ENCODE measurements around the gene PASK. TPM values are rescaled to one million over a fixed set of nuclear protein-coding genes. Genes with fewer than 3 reads are reported as not detected.

PASK gene
- total and polyA plus RNA-seq, 2 donors (not counting 1 experiment from before 2014, with no cell fraction given) = 1.0 to 1.5 TPM

- no peaks in the 10 kb centered on the region for H3K4me1 ChIP-seq (ENCODE audit: control insufficient read depth, extremely low read depth, insufficient read depth, low read length)
- no peaks in the 10 kb centered on the region for H4K20me1 ChIP-seq (ENCODE audit: control insufficient read depth, extremely low read depth, insufficient read depth, low read length)
- H3K27me3 ChIP-seq (ENCODE audit: control insufficient read depth, insufficient read depth, low read length) = no peaks in the 10 kb centered on the region
- H3K79me2 ChIP-seq (ENCODE audit: control insufficient read depth, insufficient read depth, low read length) = no peaks in the 10 kb centered on the region
- no peaks in the 10 kb centered on the region for H3K9me3 ChIP-seq (ENCODE audit: control insufficient read depth, insufficient read depth, low read depth, low read length)
- H3K4me2 ChIP-seq (ENCODE audit: extremely low read depth, insufficient read depth, low read length) = no peak overlapping the region
- peaks cover 1% of the 10 kb centered on the region for H3K36me3 ChIP-seq (ENCODE audit: control insufficient read depth, insufficient read depth, low read length)
- no peak overlapping the region for H2AFZ ChIP-seq (ENCODE audit: low read length)
- DNase-seq (ENCODE audit: low read depth in 2 of 2) = no peak
- H3K4me3 ChIP-seq (replicated peaks in 1 of 4; ENCODE audit: control extremely low read depth in 1 of 4, insufficient read depth in 1 of 4, low read depth in 3 of 4, low read length in 4 of 4) = no peak overlapping the region
- no peak overlapping the region for H3K27ac ChIP-seq (ENCODE audit: insufficient read depth, low read length)
- no peak overlapping the region for H3K9ac ChIP-seq (ENCODE audit: insufficient read depth, low read length)
- TF ChIP-seq EZH2 (IDR thresholded peaks at IDR 0.05; ENCODE audit: low read length, missing control alignments) = no peak
Measured at GRCh38 chr2:241131531-241131930, 17.7 kb downstream of the PASK start.

- H3K4me3 ChIP-seq (replicated peaks in 1 of 4; ENCODE audit: control extremely low read depth in 1 of 4, insufficient read depth in 1 of 4, low read depth in 3 of 4, low read length in 4 of 4) = no peak overlapping the region
- DNase-seq (ENCODE audit: low read depth in 2 of 2) = no peak
Measured at GRCh38 chr2:241130316-241130715, 19.0 kb downstream of the PASK start.

GRCh38 chr2:241129086-241129871, 20.0 kb downstream of the PASK start:
- Histone ChIP-seq H3K4me2 (ENCODE audit: extremely low read depth, insufficient read depth, low read length) (no peak overlapping the region), H3K79me2 (ENCODE audit: control insufficient read depth, insufficient read depth, low read length) (no peaks in the 10 kb centered on the region), H3K27me3 (ENCODE audit: control insufficient read depth, insufficient read depth, low read length) (no peaks in the 10 kb centered on the region), H4K20me1 (ENCODE audit: control insufficient read depth, extremely low read depth, insufficient read depth, low read length) (no peaks in the 10 kb centered on the region), H3K4me1 (ENCODE audit: control insufficient read depth, extremely low read depth, insufficient read depth, low read length) (no peaks in the 10 kb centered on the region), H3K9ac (ENCODE audit: insufficient read depth, low read length) (no peak overlapping the region), H2AFZ (ENCODE audit: low read length) (no peak overlapping the region), H3K4me3 (replicated peaks in 1 of 4; ENCODE audit: control extremely low read depth in 1 of 4, insufficient read depth in 1 of 4, low read depth in 3 of 4, low read length in 4 of 4) (no peak overlapping the region), H3K9me3 (ENCODE audit: control insufficient read depth, insufficient read depth, low read depth, low read length) (no peaks in the 10 kb centered on the region), H3K27ac (ENCODE audit: insufficient read depth, low read length) (no peak overlapping the region), H3K36me3 (ENCODE audit: control insufficient read depth, insufficient read depth, low read length) (peaks cover 4% of the 10 kb centered on the region)
- DNase-seq (ENCODE audit: low read depth in 2 of 2) = peak in 1 of 2 donors; percentile 51
- TF ChIP-seq, protein P1, sequence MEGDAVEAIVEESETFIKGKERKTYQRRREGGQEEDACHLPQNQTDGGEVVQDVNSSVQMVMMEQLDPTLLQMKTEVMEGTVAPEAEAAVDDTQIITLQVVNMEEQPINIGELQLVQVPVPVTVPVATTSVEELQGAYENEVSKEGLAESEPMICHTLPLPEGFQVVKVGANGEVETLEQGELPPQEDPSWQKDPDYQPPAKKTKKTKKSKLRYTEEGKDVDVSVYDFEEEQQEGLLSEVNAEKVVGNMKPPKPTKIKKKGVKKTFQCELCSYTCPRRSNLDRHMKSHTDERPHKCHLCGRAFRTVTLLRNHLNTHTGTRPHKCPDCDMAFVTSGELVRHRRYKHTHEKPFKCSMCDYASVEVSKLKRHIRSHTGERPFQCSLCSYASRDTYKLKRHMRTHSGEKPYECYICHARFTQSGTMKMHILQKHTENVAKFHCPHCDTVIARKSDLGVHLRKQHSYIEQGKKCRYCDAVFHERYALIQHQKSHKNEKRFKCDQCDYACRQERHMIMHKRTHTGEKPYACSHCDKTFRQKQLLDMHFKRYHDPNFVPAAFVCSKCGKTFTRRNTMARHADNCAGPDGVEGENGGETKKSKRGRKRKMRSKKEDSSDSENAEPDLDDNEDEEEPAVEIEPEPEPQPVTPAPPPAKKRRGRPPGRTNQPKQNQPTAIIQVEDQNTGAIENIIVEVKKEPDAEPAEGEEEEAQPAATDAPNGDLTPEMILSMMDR (conservative IDR thresholded peaks at IDR 0.05 in 1 of 2, IDR thresholded peaks at IDR 0.05 in 1 of 2; ENCODE audit: low read depth in 1 of 2, low read length in 2 of 2) = no peak
- no peak for TF ChIP-seq EZH2 (IDR thresholded peaks at IDR 0.05; ENCODE audit: low read length, missing control alignments)

More at GRCh38 chr2:241130316-241130715, 19.0 kb downstream of the PASK start:
- H2AFZ ChIP-seq (ENCODE audit: low read length) = no peak overlapping the region
- no peaks in the 10 kb centered on the region for H4K20me1 ChIP-seq (ENCODE audit: control insufficient read depth, extremely low read depth, insufficient read depth, low read length)
- H3K9ac ChIP-seq (ENCODE audit: insufficient read depth, low read length) = no peak overlapping the region
- H3K79me2 ChIP-seq (ENCODE audit: control insufficient read depth, insufficient read depth, low read length) = no peaks in the 10 kb centered on the region
- peaks cover 4% of the 10 kb centered on the region for H3K36me3 ChIP-seq (ENCODE audit: control insufficient read depth, insufficient read depth, low read length)
- H3K9me3 ChIP-seq (ENCODE audit: control insufficient read depth, insufficient read depth, low read depth, low read length) = no peaks in the 10 kb centered on the region
- H3K4me2 ChIP-seq (ENCODE audit: extremely low read depth, insufficient read depth, low read length) = no peak overlapping the region
- no peaks in the 10 kb centered on the region for H3K27me3 ChIP-seq (ENCODE audit: control insufficient read depth, insufficient read depth, low read length)
- H3K4me1 ChIP-seq (ENCODE audit: control insufficient read depth, extremely low read depth, insufficient read depth, low read length) = no peaks in the 10 kb centered on the region
- H3K27ac ChIP-seq (ENCODE audit: insufficient read depth, low read length) = no peak overlapping the region
- TF ChIP-seq EZH2 (IDR thresholded peaks at IDR 0.05; ENCODE audit: low read length, missing control alignments) = no peak
- TF ChIP-seq, protein P1 (conservative IDR thresholded peaks at IDR 0.05 in 1 of 2, IDR thresholded peaks at IDR 0.05 in 1 of 2; ENCODE audit: low read depth in 1 of 2, low read length in 2 of 2) = no peak
